Adipose tissue (tissue), 3 donors: ENCODE data around the gene CXCL5. TPM values are rescaled to one million over a fixed set of nuclear protein-coding genes. Genes with fewer than 3 reads are reported as not detected.
"Not testable (repeated sequence)": the region's sequence is repeated elsewhere in the genome, so short reads cannot be mapped to it uniquely, and the experiment has no call there.

Experiments
- H3K27ac ChIP-seq: one replicate; pipeline ENCODE4 v1.5.1; 2013; ENCODE audit warnings: low read depth, low read length
- WGBS, 3 donors: extraction: QIAGEN DNeasy Blood & Tissue Kit; methylation state at CpG; one replicate each; pipeline ENCODE4 v1.1.7; 2013; 5-methylcytosine and 5-hydroxymethylcytosine counted together
- polyA plus RNA-seq, 3 donors: library from polyadenylated mRNA; stranded (reverse); fragments of 200-250 nt; gene quantifications; one replicate each; pipeline ENCODE4 v1.2.3, GENCODE V29; 2013
- donor health status: healthy with polysubstance abuse.
- donor health status: Bipolar disorder and iron deficiency.
- donor health status: healthy.

Gene CXCL5
- polyA plus RNA-seq, 3 donors, result 0.06 to 5.4 (median 0.34) TPM

DNA sequence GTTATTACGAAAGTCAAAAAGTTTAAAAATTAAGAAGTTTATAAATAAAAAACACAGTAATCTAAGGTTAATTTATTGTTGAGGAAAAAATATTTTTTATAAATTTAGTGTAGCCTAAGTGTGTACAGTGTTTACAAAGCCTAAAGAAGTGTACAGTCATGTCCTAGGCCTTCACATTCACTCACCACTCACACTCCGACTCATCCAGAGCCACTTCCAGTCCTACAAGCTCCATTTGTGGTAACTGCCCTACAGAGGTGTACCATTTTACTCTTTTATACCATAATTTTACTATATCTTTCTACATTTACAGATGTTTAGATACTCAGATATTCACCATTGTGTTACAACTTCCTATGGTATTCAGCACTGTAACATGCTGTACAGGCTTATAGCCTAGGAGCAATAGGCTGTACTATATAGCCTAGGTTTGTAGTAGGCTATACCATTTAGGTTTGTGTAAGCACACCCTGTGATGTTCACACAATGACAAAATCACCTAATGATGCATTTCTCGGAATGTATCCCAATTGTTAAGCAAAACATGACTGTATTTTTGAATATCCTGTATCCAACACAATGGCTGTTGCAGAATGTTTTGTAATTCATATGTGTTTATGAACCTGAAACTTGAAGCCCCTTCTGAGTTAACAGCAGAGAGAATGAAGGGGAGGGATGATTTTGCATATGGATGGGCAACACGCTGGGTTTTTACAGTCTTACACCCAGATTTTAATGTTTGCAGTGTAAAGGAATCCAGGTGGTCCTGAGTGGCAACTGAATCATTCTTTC lies 13.5 kb downstream of the CXCL5 start:
- 80 to 90% (median 88%) methylated on average over 4 of the region's 4 CpGs for WGBS, 3 donors

GRCh38 chr4:73981175-73981574 lies 17.3 kb downstream of the CXCL5 start:
- 60 to 84% (median 82%) methylated on average over 7 of the region's 7 CpGs for WGBS, 3 donors
- not testable (repeated sequence) for H3K27ac ChIP-seq

More for the DNA sequence above, 13.5 kb downstream of the CXCL5 start:
- H3K27ac ChIP-seq, result no peak overlapping the region

DNA sequence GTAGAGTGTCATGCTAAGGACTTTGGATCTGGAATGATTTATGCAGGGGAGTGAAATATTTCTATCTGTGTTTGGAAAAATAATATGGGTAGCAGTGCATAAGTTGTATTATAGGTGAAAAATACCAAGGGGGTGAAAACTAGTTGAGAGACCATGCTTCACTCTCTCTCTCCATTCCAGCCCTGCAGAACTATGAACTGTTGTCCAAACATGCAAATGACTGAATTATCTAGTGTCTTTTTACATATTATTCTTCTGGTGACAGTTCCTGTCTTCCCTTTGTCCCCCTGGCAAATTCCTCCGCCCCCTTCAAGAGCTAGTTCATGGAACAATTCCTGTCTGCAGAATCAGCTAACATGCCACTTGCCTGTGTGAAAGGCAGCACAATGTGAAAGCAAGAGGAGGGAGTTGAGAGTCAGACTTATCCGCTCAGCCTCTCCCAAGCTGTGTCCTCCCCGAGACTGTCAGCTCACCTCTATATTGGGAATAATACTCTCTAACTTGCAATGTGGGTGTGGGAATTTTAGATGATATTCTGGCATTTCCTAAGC lies 19.0 kb downstream of the CXCL5 start:
- no peak overlapping the region for H3K27ac ChIP-seq
- WGBS, 3 donors, result 90 to 96% (median 93%) methylated on average over 3 of the region's 3 CpGs

DNA sequence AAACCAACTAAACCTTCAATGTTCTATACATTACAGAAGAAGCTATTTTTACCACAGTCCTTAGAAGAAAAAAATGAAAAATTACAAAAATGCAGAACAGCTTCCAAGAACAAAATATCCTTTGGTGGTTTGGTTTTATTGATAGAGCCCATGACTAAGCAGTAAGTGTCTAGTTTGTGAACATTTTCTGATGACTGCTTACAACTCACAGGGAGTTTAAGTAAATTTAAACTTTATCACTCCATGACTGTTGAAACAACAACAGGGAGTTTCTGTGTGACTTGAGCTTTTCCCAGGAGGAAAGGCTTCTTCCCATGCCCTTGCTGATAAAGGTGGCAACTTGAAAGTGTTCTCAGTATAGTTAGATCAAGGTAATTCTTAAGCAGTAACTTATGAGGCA lies 19.6 kb downstream of the CXCL5 start:
- no peak overlapping the region for H3K27ac ChIP-seq

DNA sequence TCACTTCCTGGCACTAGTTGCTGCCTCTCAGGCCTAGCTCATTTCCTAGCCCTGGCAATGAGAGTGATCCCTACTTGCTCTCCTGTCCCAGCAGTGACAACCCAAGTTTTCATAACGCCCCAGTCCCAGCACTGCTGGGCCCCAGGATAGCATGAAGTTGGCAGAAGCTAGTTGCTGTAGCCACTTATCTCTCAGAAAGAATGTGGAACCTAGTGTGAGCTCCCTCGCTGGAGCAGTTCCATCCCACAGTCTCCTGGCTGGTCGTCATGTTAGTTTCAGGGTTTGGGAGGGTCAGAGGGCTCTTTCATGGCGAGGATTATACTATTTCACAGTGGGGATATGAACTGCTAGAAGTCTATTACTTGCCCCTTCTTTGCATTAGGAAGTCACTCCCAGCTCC lies 21.8 kb downstream of the CXCL5 start:
- 73 to 82% (median 82%) methylated on average over 4 of the region's 4 CpGs for WGBS, 3 donors
- no peak overlapping the region for H3K27ac ChIP-seq

DNA sequence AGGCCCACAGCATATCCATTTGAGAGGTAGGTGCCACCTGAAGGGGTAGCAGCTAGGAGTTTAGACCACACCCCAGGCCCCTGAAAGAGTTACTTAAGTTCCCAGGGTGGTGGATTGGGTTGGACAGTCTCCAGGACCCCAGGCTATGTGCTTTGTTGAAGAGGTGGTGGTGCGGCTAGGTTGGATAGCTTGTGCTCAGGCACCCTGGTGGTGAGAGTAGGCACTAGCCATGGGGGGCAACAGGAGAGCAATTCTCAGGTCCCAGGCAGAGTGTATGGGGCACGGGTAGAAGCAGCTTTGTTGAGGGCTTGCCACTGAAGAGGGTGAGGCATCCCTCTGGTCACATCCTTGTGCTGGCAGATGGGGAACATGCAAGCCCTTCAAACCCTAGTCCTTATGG lies 22.3 kb downstream of the CXCL5 start:
- no peak overlapping the region for H3K27ac ChIP-seq
- whole genome bisulfite sequencing, 3 donors, result 88 to 97% (median 95%) methylated on average over 2 of the region's 2 CpGs

DNA sequence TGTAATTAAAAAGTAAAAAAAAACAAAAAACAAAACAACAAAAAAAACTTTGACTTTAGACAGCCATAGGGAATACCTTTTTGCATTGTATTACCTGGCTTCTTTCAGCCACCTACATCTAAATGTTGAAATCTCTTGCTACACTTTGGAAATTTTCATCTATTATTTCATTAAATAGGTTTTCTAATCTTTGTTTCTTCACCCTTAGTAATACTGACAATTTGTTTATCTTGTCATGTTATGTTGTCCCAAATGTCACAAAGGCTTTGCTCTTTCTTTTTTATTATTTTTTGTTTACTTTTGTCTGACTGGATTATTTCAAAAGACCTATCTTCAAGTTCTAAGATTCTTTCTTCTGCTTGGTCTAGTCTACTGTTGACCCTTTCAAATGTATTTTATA lies 24.1 kb downstream of the CXCL5 start:
- H3K27ac ChIP-seq, result no peak overlapping the region

- H3K27ac ChIP-seq, result no peak overlapping the region
These were observed 27.5 kb downstream of the CXCL5 start for GRCh38 chr4:73970945-73971344.

- H3K27ac ChIP-seq, result no peak overlapping the region
- WGBS, 3 donors, result 86 to 92% (median 91%) methylated on average over 1 of the region's 1 CpG
These were observed 28.5 kb downstream of the CXCL5 start for GRCh38 chr4:73970011-73970410.

DNA sequence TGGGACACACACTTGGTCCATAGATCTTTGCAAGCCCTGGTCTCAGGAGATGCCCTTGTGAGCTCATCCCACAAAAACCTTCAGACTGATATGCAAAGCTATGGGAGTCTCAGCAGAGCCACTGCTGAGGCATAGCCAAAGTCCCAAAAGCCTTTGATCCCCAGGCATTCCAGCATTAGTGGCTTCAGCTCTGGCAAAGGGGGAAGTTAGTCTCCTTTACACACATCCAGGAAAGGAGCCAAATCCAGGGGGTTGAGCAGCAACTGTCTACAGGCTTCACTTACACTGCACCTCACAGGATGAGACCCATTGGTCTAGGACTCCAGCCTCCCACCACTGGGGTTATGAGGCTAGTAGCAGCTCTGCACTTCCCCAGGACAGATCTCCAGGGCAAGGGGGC lies 30.6 kb downstream of the CXCL5 start:
- no peak overlapping the region for H3K27ac ChIP-seq

DNA sequence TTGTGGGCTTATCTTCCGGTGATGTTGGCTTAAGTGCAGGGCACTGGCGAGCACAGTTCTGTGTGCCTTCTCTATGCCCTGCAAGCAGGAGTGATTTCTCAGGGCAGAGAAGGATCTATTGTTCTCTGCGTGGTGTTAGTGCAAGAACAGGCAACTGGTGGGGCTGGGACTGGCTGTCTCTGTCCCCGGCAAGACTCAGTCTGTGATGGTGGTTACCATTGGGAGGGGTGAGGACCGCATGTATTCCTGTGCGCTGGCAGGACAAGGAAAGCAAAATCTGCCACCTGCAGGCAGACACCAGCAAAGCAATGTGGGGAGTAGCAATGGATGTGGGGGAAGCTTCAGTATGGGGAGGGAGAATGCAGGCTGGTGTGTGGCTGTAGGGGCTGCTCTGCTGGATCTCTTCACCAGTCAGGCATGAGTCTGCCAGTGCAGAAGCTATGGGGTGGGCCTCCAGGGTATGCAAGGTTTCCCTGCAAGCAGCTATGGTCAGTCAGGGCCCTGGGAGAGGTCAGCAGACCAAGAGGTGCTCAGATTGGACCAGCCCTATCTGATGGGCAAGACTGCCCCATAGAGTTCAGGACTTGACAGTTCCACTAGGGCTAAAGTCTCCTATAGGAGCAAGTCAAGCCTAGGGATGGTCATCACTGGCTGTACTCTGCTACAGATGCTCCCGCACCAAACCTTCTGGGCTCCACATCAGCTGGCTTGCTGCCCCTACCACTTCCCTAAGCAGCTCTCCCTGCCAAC lies 33.4 kb downstream of the CXCL5 start:
- WGBS, 3 donors, result 56 to 68% (median 61%) methylated on average over 7 of the region's 7 CpGs
- no peak overlapping the region for H3K27ac ChIP-seq

GRCh38 chr4:73962724-73963123 lies 35.8 kb downstream of the CXCL5 start:
- WGBS, 3 donors, result 69 to 81% (median 71%) methylated on average over 2 of the region's 2 CpGs
- no peak overlapping the region for H3K27ac ChIP-seq

DNA sequence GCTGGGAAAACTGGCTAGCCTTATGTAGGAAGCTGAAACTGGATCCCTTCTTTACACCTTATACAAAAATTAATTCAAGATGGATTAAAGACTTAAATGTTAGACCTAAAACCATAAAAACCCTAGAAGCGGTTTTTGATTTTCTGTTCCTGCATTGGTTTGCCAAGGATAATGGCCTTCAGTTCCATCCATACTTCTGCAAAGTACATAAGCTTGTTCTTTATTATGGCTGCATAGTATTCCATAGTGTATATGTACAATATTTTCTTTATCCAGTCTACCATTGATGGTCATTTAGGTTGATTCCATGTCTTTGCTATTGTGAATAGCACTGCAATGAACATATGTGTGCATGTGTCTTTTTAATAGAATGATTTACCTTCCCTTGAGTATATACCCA lies 39.4 kb downstream of the CXCL5 start:
- H3K27ac ChIP-seq, result not testable (repeated sequence)
- 86 to 97% (median 96%) methylated on average over 1 of the region's 1 CpG for WGBS, 3 donors

GRCh38 chr4:73952352-73952751 lies 46.1 kb downstream of the CXCL5 start:
- no peak overlapping the region for H3K27ac ChIP-seq
- 84 to 95% (median 93%) methylated on average over 3 of the region's 3 CpGs for WGBS, 3 donors

- not testable (repeated sequence) for H3K27ac ChIP-seq
- 70 to 80% (median 71%) methylated on average over 8 of the region's 8 CpGs for WGBS, 3 donors
These were observed 48.0 kb downstream of the CXCL5 start for GRCh38 chr4:73950376-73950920.

GRCh38 chr4:73948990-73949706 lies 49.3 kb downstream of the CXCL5 start:
- H3K27ac ChIP-seq, result no peak overlapping the region
- 50 to 89% (median 87%) methylated on average over 7 of the region's 7 CpGs for WGBS, 3 donors

GRCh38 chr4:73948291-73948690 lies 50.2 kb downstream of the CXCL5 start:
- 72 to 78% (median 74%) methylated on average over 1 of the region's 1 CpG for WGBS, 3 donors
- H3K27ac ChIP-seq, result no peak overlapping the region

DNA sequence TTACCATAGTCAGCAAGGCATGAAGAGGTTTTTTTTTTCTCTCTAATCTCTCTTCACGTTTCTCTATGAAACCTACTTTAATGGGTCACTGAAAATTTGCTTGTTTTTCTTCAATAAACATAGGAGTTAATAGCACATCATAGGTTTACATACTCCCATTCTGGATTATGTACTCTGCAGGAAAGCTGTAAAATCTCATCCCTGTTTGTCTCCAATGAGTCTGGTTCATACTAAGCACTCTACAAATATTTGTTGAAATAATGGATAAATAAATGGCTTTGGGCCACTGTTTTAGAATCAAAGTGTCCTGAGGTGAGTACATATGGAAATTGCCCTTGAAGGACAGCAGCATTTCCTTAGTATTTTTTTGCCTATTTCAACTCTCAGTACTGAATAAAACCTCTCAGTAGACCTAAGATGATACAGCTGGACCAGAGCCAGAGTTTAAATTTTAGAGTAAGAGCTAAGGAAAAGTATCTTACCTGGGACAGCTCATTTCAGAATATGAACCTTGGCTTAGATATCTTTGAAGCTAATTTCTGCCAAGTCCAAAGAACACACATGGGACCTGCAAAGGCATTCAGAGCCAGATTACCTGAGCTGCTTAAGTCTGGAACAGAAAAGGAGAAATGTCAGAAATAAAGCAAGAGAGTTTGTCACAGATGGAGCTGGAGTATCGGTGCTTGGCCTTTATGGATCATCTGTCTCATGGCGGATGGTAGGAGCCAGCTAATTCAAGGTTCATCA lies 51.1 kb downstream of the CXCL5 start:
- no peak overlapping the region for H3K27ac ChIP-seq
- WGBS, 3 donors, result 61 to 81% (median 77%) methylated on average over 3 of the region's 3 CpGs
